BJ (cell line): ENCODE measurements around the gene PHLDA3. TPM values are rescaled to one million over a fixed set of nuclear protein-coding genes. Genes with fewer than 3 reads are reported as not detected.

Experiments used
- CTCF ChIA-PET: fragments of 350-600 bp; formaldehyde crosslinking; extraction: SDS; loops from one replicate; lab custom pipeline; 2021; ENCODE audit warnings: antibody characterized with exemption, inconsistent platforms; lab: Yijun Ruan, JAX
- POLR2A ChIA-PET: fragments of 300-600 bp; sonication (Branson Sonifier 250); formaldehyde crosslinking; extraction: SDS; loops from one replicate; lab custom pipeline; 2021; ENCODE audit warnings: antibody characterized with exemption; lab: Charles Lee
- DNase-seq: peaks from one replicate; pipeline ENCODE4 v3.0.0-alpha.2; 2011; ENCODE audit warnings: low read depth
- H3K27me3 ChIP-seq: 2 replicates; pipeline ENCODE4 v1.6.0; 2011; ENCODE audit warnings: low read length; ENCODE audit not compliant: control insufficient read depth, insufficient read depth
- H3K36me3 ChIP-seq: 2 replicates; pipeline ENCODE4 v1.5.1; 2011; ENCODE audit warnings: low read length; ENCODE audit not compliant: control insufficient read depth, insufficient read depth
- H3K4me3 ChIP-seq: 2 replicates; pipeline ENCODE4 v1.5.1; 2011; ENCODE audit warnings: low read depth, mild to moderate bottlenecking, control low read depth, low read length
- CTCF ChIP-seq: IDR thresholded peaks from 2 replicates; pipeline ENCODE4 v1.5.1; 2011; ENCODE audit warnings: low read depth, mild to moderate bottlenecking, control low read depth, inconsistent platforms, low read length, moderate library complexity; ENCODE audit not compliant: insufficient read depth
- polyA plus RNA-seq: library from polyadenylated mRNA; depleted of rRNA; stranded (reverse); fragments of >200 nt; gene quantifications from 2 replicates; pipeline ENCODE4 v1.2.3, GENCODE V29; 2011

The PHLDA3 gene
- polyA plus RNA-seq, 1 experiment: 130 TPM

- CTCF ChIA-PET: interaction anchor here (1.0 to 27.3 kb wide), 6 partner anchors 7 to 291 kb away, joined by 3 to 650 read pairs (median 14); no protein-coding TSS in a partner anchor
- Histone ChIP-seq H3K36me3 (peaks cover 3% of the 10 kb centered on the region), H3K4me3 (no peak overlapping the region), H3K27me3 (no peaks in the 10 kb centered on the region)
- DNase-seq: no peak
- POLR2A ChIA-PET: no interaction called here
- TF ChIP-seq CTCF: no peak
Measured at GRCh38 chr1:201501812-201502510, 33.0 kb upstream of the PHLDA3 start.

GRCh38 chr1:201501144-201501543 lies 32.2 kb upstream of the PHLDA3 start:
- CTCF ChIA-PET: interaction anchor here (0.6 to 27.3 kb wide), 5 partner anchors 11 to 758 kb away, joined by 3 to 650 read pairs (median 19); no protein-coding TSS in a partner anchor
- H3K36me3 ChIP-seq: peaks cover 3% of the 10 kb centered on the region
- no peak for DNase-seq
- POLR2A ChIA-PET: no interaction called here
- no peak overlapping the region for H3K4me3 ChIP-seq
- no peak for TF ChIP-seq CTCF
- no peaks in the 10 kb centered on the region for H3K27me3 ChIP-seq

- TF ChIP-seq CTCF: no peak
- DNase-seq: no peak
- ChIA-PET CTCF (interaction anchor here (0.6 to 27.3 kb wide), 5 partner anchors 12 to 757 kb away, joined by 3 to 650 read pairs (median 19); no protein-coding TSS in a partner anchor), POLR2A (no interaction called here)
- H3K4me3 ChIP-seq: no peak overlapping the region
- H3K27me3 ChIP-seq: no peaks in the 10 kb centered on the region
- peaks cover 3% of the 10 kb centered on the region for H3K36me3 ChIP-seq
Measured at GRCh38 chr1:201500670-201501120, 31.7 kb upstream of the PHLDA3 start.

GRCh38 chr1:201499795-201500669 lies 31.0 kb upstream of the PHLDA3 start:
- Histone ChIP-seq H3K4me3 (no peak overlapping the region), H3K36me3 (peaks cover 7% of the 10 kb centered on the region), H3K27me3 (no peaks in the 10 kb centered on the region)
- no peak for DNase-seq
- ChIA-PET POLR2A (no interaction called here), CTCF (interaction anchor here (0.6 to 27.3 kb wide), 6 partner anchors 11 to 756 kb away, joined by 3 to 650 read pairs (median 6); no protein-coding TSS in a partner anchor)
- TF ChIP-seq CTCF: no peak

GRCh38 chr1:201499191-201499590 lies 30.2 kb upstream of the PHLDA3 start:
- peaks cover 10% of the 10 kb centered on the region for H3K36me3 ChIP-seq
- H3K27me3 ChIP-seq: no peaks in the 10 kb centered on the region
- H3K4me3 ChIP-seq: no peak overlapping the region
- TF ChIP-seq CTCF: no peak
- no peak for DNase-seq
- CTCF ChIA-PET: interaction anchor here (1.4 to 27.3 kb wide), 5 partner anchors 12 to 294 kb away, joined by 3 to 650 read pairs (median 6); no protein-coding TSS in a partner anchor
- POLR2A ChIA-PET: no interaction called here
